H9 (cell line): ENCODE data around the gene SMCO3. TPM values are rescaled to one million over a fixed set of nuclear protein-coding genes. Genes with fewer than 3 reads are reported as not detected.

ENCODE experiments used
- DNase-seq: peaks from one replicate; pipeline ENCODE4 v3.0.0-alpha.2; 2017
- H2AFZ ChIP-seq: one replicate; pipeline ENCODE4 v1.6.1; 2013; ENCODE audit warnings: mild to moderate bottlenecking, low read length, control low read depth, moderate library complexity
- H2AK5ac ChIP-seq: 2 replicates; pipeline ENCODE4 v1.6.1; 2013; ENCODE audit warnings: low read length, control low read depth, mixed read lengths; ENCODE audit not compliant: insufficient read length
- H2BK120ac ChIP-seq: one replicate; pipeline ENCODE4 v1.6.1; 2013; ENCODE audit warnings: low read depth, mild to moderate bottlenecking, low read length, control low read depth, inconsistent platforms; ENCODE audit not compliant: poor library complexity, severe bottlenecking
- H2BK12ac ChIP-seq: 2 replicates; pipeline ENCODE4 v1.6.1; 2013; ENCODE audit warnings: low read length, control low read depth, mixed read lengths, low read depth; ENCODE audit not compliant: insufficient read length
- H2BK15ac ChIP-seq: 2 replicates; pipeline ENCODE4 v1.6.1; 2013; ENCODE audit warnings: low read depth, low read length, control low read depth
- H2BK20ac ChIP-seq: one replicate; pipeline ENCODE4 v1.6.1; 2013; ENCODE audit warnings: low read depth, mild to moderate bottlenecking, low read length, control low read depth, inconsistent platforms; ENCODE audit not compliant: poor library complexity, severe bottlenecking
- H2BK5ac ChIP-seq: 2 replicates; pipeline ENCODE4 v1.6.1; 2013; ENCODE audit warnings: low read length, control low read depth, mixed read lengths; ENCODE audit not compliant: insufficient read length
- H3K14ac ChIP-seq: 2 replicates; pipeline ENCODE4 v1.6.1; 2013; ENCODE audit warnings: low read length, control low read depth; ENCODE audit not compliant: insufficient read depth
- H3K18ac ChIP-seq: 2 replicates; pipeline ENCODE4 v1.6.1; 2013; ENCODE audit warnings: low read depth, mild to moderate bottlenecking, mixed read lengths, low read length, control low read depth; ENCODE audit not compliant: insufficient read length
- H3K23ac ChIP-seq: 2 replicates; pipeline ENCODE4 v1.6.1; 2013; ENCODE audit warnings: low read length, control low read depth, mixed read lengths, low read depth; ENCODE audit not compliant: insufficient read length
- H3K23me2 ChIP-seq: 2 replicates; pipeline ENCODE4 v1.6.1; 2013; ENCODE audit warnings: low read depth, mild to moderate bottlenecking, mixed read lengths, low read length, control low read depth; ENCODE audit not compliant: insufficient read length, poor library complexity, severe bottlenecking
- H3K27ac ChIP-seq: 2 replicates; pipeline ENCODE4 v1.5.1; 2013; ENCODE audit warnings: low read length, control low read depth, mixed read lengths, low read depth; ENCODE audit not compliant: insufficient read length
- H3K27me3 ChIP-seq: 2 replicates; pipeline ENCODE4 v1.6.1; 2013; ENCODE audit warnings: low read length, control low read depth, inconsistent platforms; ENCODE audit not compliant: insufficient read depth
- H3K4ac ChIP-seq: 2 replicates; pipeline ENCODE4 v1.6.1; 2013; ENCODE audit warnings: low read depth, mild to moderate bottlenecking, control low read depth, inconsistent platforms, low read length, moderate library complexity
- H3K4me1 ChIP-seq: 2 replicates; pipeline ENCODE4 v1.6.1; 2013; ENCODE audit warnings: low read length, control low read depth, inconsistent platforms; ENCODE audit not compliant: insufficient read depth
- H3K4me2 ChIP-seq: 2 replicates; pipeline ENCODE4 v1.6.1; 2013; ENCODE audit warnings: low read length, control low read depth, mixed read lengths; ENCODE audit not compliant: insufficient read length, insufficient read depth
- H3K56ac ChIP-seq: 2 replicates; pipeline ENCODE4 v1.6.1; 2013; ENCODE audit warnings: low read depth, mild to moderate bottlenecking, mixed read lengths, low read length, control low read depth; ENCODE audit not compliant: insufficient read length
- H3K79me1 ChIP-seq: 2 replicates; pipeline ENCODE4 v1.6.1; 2013; ENCODE audit warnings: low read depth, mild to moderate bottlenecking, moderate library complexity, low read length, control low read depth, inconsistent platforms; ENCODE audit not compliant: insufficient read depth, poor library complexity, severe bottlenecking
- H3K79me2 ChIP-seq: 2 replicates; pipeline ENCODE4 v1.6.1; 2013; ENCODE audit warnings: low read length, control low read depth, inconsistent platforms; ENCODE audit not compliant: insufficient read depth
- H3K9ac ChIP-seq: 2 replicates; pipeline ENCODE4 v1.6.1; 2013; ENCODE audit warnings: low read length, control low read depth, mixed read lengths; ENCODE audit not compliant: insufficient read length; ENCODE audit errors: extremely low read depth
- H3K9me3 ChIP-seq: one replicate; pipeline ENCODE4 v1.6.1; 2013; ENCODE audit warnings: low read depth, low read length, inconsistent platforms; ENCODE audit not compliant: control insufficient read depth
- H3T11ph ChIP-seq: one replicate; pipeline ENCODE4 v1.6.1; 2013; ENCODE audit warnings: mild to moderate bottlenecking, low read length, control low read depth, inconsistent platforms
- H4K20me1 ChIP-seq: one replicate; pipeline ENCODE4 v1.6.1; 2013; ENCODE audit not compliant: control insufficient read depth, insufficient read length, insufficient read depth
- H4K5ac ChIP-seq: 2 replicates; pipeline ENCODE4 v1.6.1; 2013; ENCODE audit warnings: low read depth, mild to moderate bottlenecking, mixed read lengths, low read length, control low read depth; ENCODE audit not compliant: insufficient read length
- H4K8ac ChIP-seq: replicated peaks from 2 replicates; pipeline ENCODE4 v1.6.1; 2013; ENCODE audit warnings: low read length, control low read depth, mixed read lengths, low read depth; ENCODE audit not compliant: insufficient read length
- H4K91ac ChIP-seq: 2 replicates; pipeline ENCODE4 v1.6.1; 2013; ENCODE audit warnings: low read depth, mild to moderate bottlenecking, moderate library complexity, mixed read lengths, low read length, control low read depth; ENCODE audit not compliant: insufficient read length
- H3K27ac Mint-ChIP-seq, 3 experiments: 2 replicates in 2 of 3; 3 replicates in 1 of 3; pipeline ENCODE4 v1.8.0; 2020 to 2021; ENCODE audit warnings: mixed read lengths in 3 of 3, mild to moderate bottlenecking in 1 of 3, moderate library complexity in 1 of 3
- H3K27me3 Mint-ChIP-seq: 2 replicates; pipeline ENCODE4 v1.8.0; 2021; ENCODE audit warnings: low read depth, mild to moderate bottlenecking, moderate library complexity, mixed read lengths
- H3K36me3 Mint-ChIP-seq, 3 experiments: 2 replicates in 2 of 3; 3 replicates in 1 of 3; pipeline ENCODE4 v1.8.0; 2020 to 2021; ENCODE audit warnings: low read depth in 3 of 3, mixed read lengths in 3 of 3; ENCODE audit not compliant: insufficient read depth in 1 of 3
- H3K4me1 Mint-ChIP-seq, 2 experiments: 2 replicates each; pipeline ENCODE4 v1.8.0; 2020; ENCODE audit warnings: mixed read lengths in 2 of 2
- H3K4me3 Mint-ChIP-seq, 2 experiments: 2 replicates in 1 of 2; 3 replicates in 1 of 2; pipeline ENCODE4 v1.8.0; 2020 to 2021; ENCODE audit warnings: mild to moderate bottlenecking in 2 of 2, mixed read lengths in 2 of 2, moderate library complexity in 1 of 2
- H3K9me3 Mint-ChIP-seq, 2 experiments: 2 replicates in 1 of 2; 3 replicates in 1 of 2; pipeline ENCODE4 v1.8.0; 2020; ENCODE audit warnings: mild to moderate bottlenecking in 2 of 2, mixed read lengths in 2 of 2, moderate library complexity in 1 of 2
- WGBS: extraction: QIAGEN DNeasy Blood & Tissue Kit; methylation state at CpG from one replicate; pipeline ENCODE4 v1.1.7; 2013; ENCODE audit warnings: missing lambda C conversion rate, low lambda C conversion rate, mixed read lengths; ENCODE audit not compliant: insufficient read length; ENCODE audit errors: extremely low coverage; 5-methylcytosine and 5-hydroxymethylcytosine counted together
- total RNA-seq: library from RNA; stranded (reverse); gene quantifications from 2 replicates; pipeline ENCODE4 v1.2.1, GENCODE V29; 2021
- TF ChIP-seq, protein P1 (sequence below): fragments of 200-600 bp; sonication (generic); conservative IDR thresholded peaks from 3 replicates; pipeline ENCODE4 v1.8.0; 2021; ENCODE audit warnings: antibody characterized with exemption, mild to moderate bottlenecking

Gene SMCO3
- total RNA-seq, 1 experiment from 2014 or later, result not detected

DNA sequence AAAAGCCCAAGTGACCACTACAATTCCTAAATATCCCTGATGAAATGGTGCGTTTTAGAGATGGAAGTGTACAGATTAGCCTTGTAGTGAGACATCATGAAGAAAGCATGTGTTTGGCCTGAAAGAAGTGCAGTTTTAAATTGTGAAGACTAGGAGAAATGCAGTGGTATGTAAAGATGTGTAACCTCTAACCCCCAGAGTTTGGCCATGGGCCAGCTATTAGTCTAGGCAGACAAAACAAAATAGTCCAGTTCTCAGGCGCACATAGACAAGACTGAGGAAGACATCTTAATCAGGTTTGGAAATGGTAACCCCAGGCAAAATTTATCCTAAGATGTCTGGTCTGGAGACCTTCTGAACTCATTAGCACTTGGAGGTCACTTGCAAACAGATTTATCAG is 34.1 kb downstream of the SMCO3 start:
- Histone ChIP-seq H3K79me1 (no peaks in the 10 kb centered on the region), H2BK15ac (no peak overlapping the region), H3K18ac (no peak overlapping the region), H3K9ac (no peak overlapping the region), H3T11ph (no peak overlapping the region), H2AK5ac (no peak overlapping the region), H3K4ac (no peak overlapping the region), H3K79me2 (no peaks in the 10 kb centered on the region; the same call in 1 of the 2 replicates), H3K23me2 (peaks cover 6% of the 10 kb centered on the region), H3K9me3 (no peaks in the 10 kb centered on the region), H3K23ac (no peak overlapping the region), H3K14ac (no peak overlapping the region), H3K4me1 (peaks cover 2% of the 10 kb centered on the region; the same call in 1 of the 2 replicates), H2BK5ac (no peak overlapping the region), H4K8ac (no peak overlapping the region), H2BK20ac (no peak overlapping the region), H4K91ac (no peak overlapping the region), H2BK120ac (no peak overlapping the region), H3K27ac (no peak overlapping the region), H3K56ac (no peak overlapping the region), H3K4me2 (no peak overlapping the region), H4K5ac (no peak overlapping the region), H2BK12ac (no peak overlapping the region), H2AFZ (no peak overlapping the region), H3K27me3 (no peaks in the 10 kb centered on the region), H4K20me1 (no peaks in the 10 kb centered on the region)
- no peaks in the 10 kb centered on the region for H3K9me3 Mint-ChIP-seq
- DNase-seq, result no peak
- H3K27ac Mint-ChIP-seq, result no peak overlapping the region
- H3K4me1 Mint-ChIP-seq, result peaks cover 26 to 35% of the 10 kb centered on the region in 2 experiments
- no CpG with 5 or more reads among the region's 2 CpGs for WGBS
- H3K4me3 Mint-ChIP-seq, result no peak overlapping the region
- H3K27me3 Mint-ChIP-seq, result no peaks in the 10 kb centered on the region
- H3K36me3 Mint-ChIP-seq, result peaks cover 0 to 4% (median 0%) of the 10 kb centered on the region in 3 experiments; a peak in 2 of 7 replicates
- TF ChIP-seq, protein P1, sequence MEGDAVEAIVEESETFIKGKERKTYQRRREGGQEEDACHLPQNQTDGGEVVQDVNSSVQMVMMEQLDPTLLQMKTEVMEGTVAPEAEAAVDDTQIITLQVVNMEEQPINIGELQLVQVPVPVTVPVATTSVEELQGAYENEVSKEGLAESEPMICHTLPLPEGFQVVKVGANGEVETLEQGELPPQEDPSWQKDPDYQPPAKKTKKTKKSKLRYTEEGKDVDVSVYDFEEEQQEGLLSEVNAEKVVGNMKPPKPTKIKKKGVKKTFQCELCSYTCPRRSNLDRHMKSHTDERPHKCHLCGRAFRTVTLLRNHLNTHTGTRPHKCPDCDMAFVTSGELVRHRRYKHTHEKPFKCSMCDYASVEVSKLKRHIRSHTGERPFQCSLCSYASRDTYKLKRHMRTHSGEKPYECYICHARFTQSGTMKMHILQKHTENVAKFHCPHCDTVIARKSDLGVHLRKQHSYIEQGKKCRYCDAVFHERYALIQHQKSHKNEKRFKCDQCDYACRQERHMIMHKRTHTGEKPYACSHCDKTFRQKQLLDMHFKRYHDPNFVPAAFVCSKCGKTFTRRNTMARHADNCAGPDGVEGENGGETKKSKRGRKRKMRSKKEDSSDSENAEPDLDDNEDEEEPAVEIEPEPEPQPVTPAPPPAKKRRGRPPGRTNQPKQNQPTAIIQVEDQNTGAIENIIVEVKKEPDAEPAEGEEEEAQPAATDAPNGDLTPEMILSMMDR, result no peak
